Right ventricle myocardium superior (tissue), 1 donor: ENCODE results near the gene FBXW11. TPM values are rescaled to one million over a fixed set of nuclear protein-coding genes. Genes with fewer than 3 reads are reported as not detected.
"Not testable (repeated sequence)": the region's sequence is repeated elsewhere in the genome, so short reads cannot be mapped to it uniquely, and the experiment has no call there.

Experiments used
- ATAC-seq: fragments of 200-7000 bp; cut with Tn5 transposase; one replicate; pipeline ENCODE4 v1.9.1; 2020; ENCODE audit warnings: mild to moderate bottlenecking; ENCODE audit not compliant: poor library complexity
- DNase-seq: peaks from one replicate; pipeline ENCODE4 v3.0.0-alpha.2; 2020
- intact Hi-C: fragments of 100-400 bp; cut with DNase I; formaldehyde crosslinking; loops from one replicate; pipeline ENCODE4 v1.11.2; 2022
- total RNA-seq: library from RNA; stranded (reverse); fragmentation: NEBNext Ultra II Directional; extraction: Animal tissue kit (Norgen Biotek cat#: 25700); gene quantifications from one replicate; pipeline ENCODE4 v1.2.1, GENCODE V29; 2021
- donor health status: DM: no; HTN: yes; CAD: no; lungs with severe emphysema.

FBXW11 gene
- total RNA-seq, 1 donor from 2014 or later: 59.3 TPM

GRCh38 chr5:171992813-171993212 lies 13.6 kb downstream of the FBXW11 start:
- DNase-seq (no peak), ATAC-seq (no peak)
- intact Hi-C loops: no loop called here

GRCh38 chr5:171992305-171992704 lies 14.1 kb downstream of the FBXW11 start:
- ATAC-seq: no peak
- intact Hi-C loops: no loop called here

GRCh38 chr5:171990713-171991015 lies 15.8 kb downstream of the FBXW11 start:
- intact Hi-C loops: no loop called here
- ATAC-seq: no peak
- DNase-seq: no peak

More at GRCh38 chr5:171992305-171992704, 14.1 kb downstream of the FBXW11 start:
- no peak for DNase-seq

- ATAC-seq: no peak
- no peak for DNase-seq
- intact Hi-C loops: no loop called here
Measured at GRCh38 chr5:171989946-171990712, 16.3 kb downstream of the FBXW11 start.

GRCh38 chr5:171989276-171989675 lies 17.2 kb downstream of the FBXW11 start:
- intact Hi-C loops: no loop called here
- ATAC-seq (no peak), DNase-seq (no peak)

GRCh38 chr5:171986772-171987171 lies 19.7 kb downstream of the FBXW11 start:
- intact Hi-C loops: no loop called here
- ATAC-seq (no peak), DNase-seq (no peak)

- intact Hi-C loops: no loop called here
- ATAC-seq: no peak
- DNase-seq: no peak
Measured at GRCh38 chr5:171984748-171985419, 21.6 kb downstream of the FBXW11 start.

GRCh38 chr5:171981847-171982246 lies 24.6 kb downstream of the FBXW11 start:
- intact Hi-C loops: no loop called here
- ATAC-seq: no peak
- DNase-seq: no peak

GRCh38 chr5:171980792-171981191 lies 25.6 kb downstream of the FBXW11 start:
- DNase-seq: no peak
- intact Hi-C loops: no loop called here
- ATAC-seq: no peak

- DNase-seq: no peak
- intact Hi-C loops: no loop called here
- no peak for ATAC-seq
Measured at GRCh38 chr5:171979606-171980005, 26.8 kb downstream of the FBXW11 start.

- DNase-seq (no peak), ATAC-seq (no peak)
- intact Hi-C loops: no loop called here
Measured at GRCh38 chr5:171978519-171978918, 27.9 kb downstream of the FBXW11 start.

- no peak for DNase-seq
- no peak for ATAC-seq
- intact Hi-C loops: no loop called here
Measured at GRCh38 chr5:171978016-171978415, 28.4 kb downstream of the FBXW11 start.

- ATAC-seq, intact Hi-C loops, DNase-seq: not testable (repeated sequence)
Measured at GRCh38 chr5:171977244-171977950, 29.0 kb downstream of the FBXW11 start.

GRCh38 chr5:171975877-171976667 lies 30.4 kb downstream of the FBXW11 start:
- DNase-seq (no peak), ATAC-seq (no peak)
- intact Hi-C loops: no loop called here

- intact Hi-C loops: no loop called here
- no peak for ATAC-seq
Measured at GRCh38 chr5:171975262-171975876, 31.1 kb downstream of the FBXW11 start.

GRCh38 chr5:171970826-171971225 lies 35.6 kb downstream of the FBXW11 start:
- no peak for ATAC-seq
- no peak for DNase-seq
- intact Hi-C loops: no loop called here

More at GRCh38 chr5:171975262-171975876, 31.1 kb downstream of the FBXW11 start:
- DNase-seq: no peak

- DNase-seq (no peak), ATAC-seq (no peak)
- intact Hi-C loops: no loop called here
Measured at GRCh38 chr5:171969288-171969880, 37.1 kb downstream of the FBXW11 start.

- intact Hi-C loops: no loop called here
Measured at GRCh38 chr5:171968531-171968930, 37.9 kb downstream of the FBXW11 start.

More at GRCh38 chr5:171968531-171968930, 37.9 kb downstream of the FBXW11 start:
- ATAC-seq (no peak), DNase-seq (no peak)
